Embryonic facial prominence (tissue), 1 donor: Measurements from ENCODE around the gene ATL2.

Source experiments
- DNase-seq: peaks from one replicate; pipeline ENCODE4 v3.0.0-alpha.2; 2016; ENCODE audit errors: extremely low spot score

The ATL2 gene

GRCh38 chr2:38248707-38249106, 128.4 kb downstream of the ATL2 start:
- DNase-seq = no peak

DNA sequence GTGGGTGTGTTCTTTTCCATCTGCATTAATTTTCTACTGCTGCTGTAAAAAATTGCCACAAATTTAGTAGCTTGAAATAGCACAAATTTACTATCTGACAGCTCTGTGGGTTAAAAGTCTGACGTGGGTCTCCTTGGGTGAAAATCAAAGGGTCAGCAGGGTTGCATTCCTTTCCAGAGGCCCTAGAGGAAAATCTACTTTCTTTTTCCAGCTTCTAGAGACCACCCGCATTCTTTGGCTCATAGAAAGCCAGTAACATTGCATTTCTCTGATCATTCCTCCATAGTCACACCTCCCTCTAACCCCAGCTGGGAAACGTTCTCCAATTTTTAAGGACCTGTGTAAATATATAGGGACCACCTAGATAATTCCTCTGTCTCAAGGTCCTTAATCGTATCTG, 128.8 kb downstream of the ATL2 start:
- DNase-seq = no peak

GRCh38 chr2:38246105-38246504, 131.0 kb downstream of the ATL2 start:
- no peak for DNase-seq

DNA sequence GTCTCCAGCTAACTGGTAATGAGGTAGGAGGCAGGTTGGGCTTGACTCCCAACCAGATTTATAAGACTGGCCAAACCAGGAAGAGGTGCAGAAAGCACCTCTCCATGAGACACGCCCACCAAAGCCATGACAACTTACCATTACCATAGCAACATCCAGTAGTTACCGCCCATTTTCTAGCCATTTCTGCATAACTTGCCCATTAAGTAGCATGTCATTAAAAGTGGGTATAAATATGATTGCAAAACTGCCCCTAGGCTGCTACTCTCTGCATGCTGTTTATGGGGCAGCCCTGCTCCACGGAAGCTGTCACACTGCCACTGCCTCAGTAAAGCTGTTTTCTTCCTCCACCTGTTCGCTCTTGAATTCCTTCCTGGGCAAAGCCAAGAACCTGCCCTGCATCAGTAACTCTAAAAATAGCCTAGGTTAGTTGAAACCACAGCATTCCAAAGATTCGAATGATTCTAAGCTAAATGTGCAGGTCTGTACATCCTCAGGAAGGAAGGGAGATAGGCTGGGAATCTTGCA, 131.9 kb downstream of the ATL2 start:
- no peak for DNase-seq

GRCh38 chr2:38244301-38244700, 132.8 kb downstream of the ATL2 start:
- DNase-seq = no peak
